Immature natural killer cell (primary cell): ENCODE measurements around the gene MSRB2. TPM values are rescaled to one million over a fixed set of nuclear protein-coding genes. Genes with fewer than 3 reads are reported as not detected.
A peak's percentile ranks its signal among the peaks of the same experiment; 100 is the strongest.

Experiments
- DNase-seq, 3 donors: peaks; one replicate each; pipeline ENCODE4 v3.0.0; 2022; ENCODE audit warnings: mixed read lengths in 1 of 3
- H3K27ac Mint-ChIP-seq, 6 donors: one replicate each; pipeline ENCODE4 v1.8.0; 2020; ENCODE audit warnings: mixed read lengths in 6 of 6, mild to moderate bottlenecking in 5 of 6, inconsistent platforms in 4 of 6, moderate library complexity in 3 of 6
- H3K27me3 Mint-ChIP-seq, 3 donors: one replicate each; pipeline ENCODE4 v1.8.0; 2020 to 2021; ENCODE audit warnings: low read depth in 3 of 3, mild to moderate bottlenecking in 3 of 3, mixed read lengths in 3 of 3, moderate library complexity in 3 of 3, inconsistent platforms in 1 of 3
- H3K36me3 Mint-ChIP-seq, 3 donors: one replicate each; pipeline ENCODE4 v1.8.0; 2020; ENCODE audit warnings: mixed read lengths in 3 of 3, inconsistent platforms in 2 of 3, mild to moderate bottlenecking in 2 of 3
- H3K4me1 Mint-ChIP-seq, 2 donors: one replicate each; pipeline ENCODE4 v1.8.0; 2020; ENCODE audit warnings: inconsistent platforms in 2 of 2, mild to moderate bottlenecking in 2 of 2, mixed read lengths in 2 of 2, moderate library complexity in 1 of 2
- H3K4me3 Mint-ChIP-seq, 5 donors: one replicate each; pipeline ENCODE4 v1.8.0; 2020; ENCODE audit warnings: mild to moderate bottlenecking in 5 of 5, mixed read lengths in 5 of 5, inconsistent platforms in 3 of 5, moderate library complexity in 3 of 5
- H3K9me3 Mint-ChIP-seq, 6 donors: one replicate each; pipeline ENCODE4 v1.8.0; 2020; ENCODE audit warnings: mild to moderate bottlenecking in 6 of 6, mixed read lengths in 6 of 6, inconsistent platforms in 4 of 6, moderate library complexity in 3 of 6
- polyA plus RNA-seq, 3 donors: library from polyadenylated mRNA; unstranded; fragments of 300-500 nt; fragmentation: Illumina TruSeq; gene quantifications; one replicate each; pipeline ENCODE4 v1.2.3, GENCODE V29; 2021

Gene MSRB2
- polyA plus RNA-seq, 3 donors from 2014 or later: 8.4 to 9.3 (median 9.3) TPM

GRCh38 chr10:23110722-23111516 lies 15.5 kb downstream of the MSRB2 start:
- H3K4me1 Mint-ChIP-seq: no peaks in the 10 kb centered on the region

GRCh38 chr10:23111517-23112286 lies 16.3 kb downstream of the MSRB2 start:
- DNase-seq: no peak
- Mint-ChIP-seq H3K9me3 (no peaks in the 10 kb centered on the region), H3K4me1 (no peaks in the 10 kb centered on the region), H3K4me3 (no peak overlapping the region), H3K27ac (no peak overlapping the region), H3K27me3 (peaks cover 0 to 2% (median 0%) of the 10 kb centered on the region in 3 donors), H3K36me3 (peaks cover 24 to 44% (median 43%) of the 10 kb centered on the region in 3 donors)

More at GRCh38 chr10:23110722-23111516, 15.5 kb downstream of the MSRB2 start:
- H3K27me3 Mint-ChIP-seq: peaks cover 0 to 2% (median 0%) of the 10 kb centered on the region in 3 donors
- peaks cover 24 to 48% (median 46%) of the 10 kb centered on the region in 3 donors for H3K36me3 Mint-ChIP-seq
- H3K9me3 Mint-ChIP-seq: no peaks in the 10 kb centered on the region
- no peak overlapping the region for H3K4me3 Mint-ChIP-seq
- no peak overlapping the region for H3K27ac Mint-ChIP-seq
- DNase-seq: no peak

GRCh38 chr10:23114228-23114850 lies 19.0 kb downstream of the MSRB2 start:
- Mint-ChIP-seq H3K4me3 (no peak overlapping the region), H3K27ac (no peak overlapping the region), H3K27me3 (peaks cover 0 to 2% (median 0%) of the 10 kb centered on the region in 3 donors), H3K9me3 (no peaks in the 10 kb centered on the region), H3K36me3 (peaks cover 22 to 42% (median 33%) of the 10 kb centered on the region in 3 donors), H3K4me1 (no peaks in the 10 kb centered on the region)
- DNase-seq: no peak

GRCh38 chr10:23116486-23117205 lies 21.3 kb downstream of the MSRB2 start:
- Mint-ChIP-seq H3K4me3 (no peak overlapping the region), H3K4me1 (no peaks in the 10 kb centered on the region), H3K27ac (no peak overlapping the region)

GRCh38 chr10:23120001-23120934 lies 24.9 kb downstream of the MSRB2 start:
- H3K9me3 Mint-ChIP-seq: no peaks in the 10 kb centered on the region
- no peak overlapping the region for H3K4me3 Mint-ChIP-seq
- no peaks in the 10 kb centered on the region for H3K4me1 Mint-ChIP-seq
- DNase-seq: no peak
- H3K36me3 Mint-ChIP-seq: peaks cover 6 to 21% (median 17%) of the 10 kb centered on the region in 3 donors
- H3K27me3 Mint-ChIP-seq: no peaks in the 10 kb centered on the region
- H3K27ac Mint-ChIP-seq: peak overlapping the region in 1 of 6 donors; percentile 30

More at GRCh38 chr10:23116486-23117205, 21.3 kb downstream of the MSRB2 start:
- Mint-ChIP-seq H3K9me3 (no peaks in the 10 kb centered on the region), H3K36me3 (peaks cover 18 to 39% (median 26%) of the 10 kb centered on the region in 3 donors), H3K27me3 (no peaks in the 10 kb centered on the region)
- no peak for DNase-seq

GRCh38 chr10:23121135-23121534 lies 25.8 kb downstream of the MSRB2 start:
- Mint-ChIP-seq H3K9me3 (no peaks in the 10 kb centered on the region), H3K4me3 (no peak overlapping the region), H3K4me1 (no peaks in the 10 kb centered on the region), H3K27ac (no peak overlapping the region), H3K27me3 (peaks cover 0 to 2% (median under 1%) of the 10 kb centered on the region in 3 donors), H3K36me3 (peaks cover 9 to 21% (median 16%) of the 10 kb centered on the region in 3 donors)
- no peak for DNase-seq

- peaks cover 0 to 3% (median 0%) of the 10 kb centered on the region in 3 donors for H3K36me3 Mint-ChIP-seq
- H3K9me3 Mint-ChIP-seq: no peaks in the 10 kb centered on the region
- H3K4me1 Mint-ChIP-seq: no peaks in the 10 kb centered on the region
- peaks cover 2 to 8% (median 7%) of the 10 kb centered on the region in 3 donors for H3K27me3 Mint-ChIP-seq
- no peak for DNase-seq
- H3K4me3 Mint-ChIP-seq: no peak overlapping the region
- no peak overlapping the region for H3K27ac Mint-ChIP-seq
These were observed 41.1 kb downstream of the MSRB2 start for GRCh38 chr10:23136462-23136861.

- no peaks in the 10 kb centered on the region for H3K9me3 Mint-ChIP-seq
- H3K36me3 Mint-ChIP-seq: peaks cover 0 to 3% (median 0%) of the 10 kb centered on the region in 3 donors
- peaks cover 6 to 9% (median 8%) of the 10 kb centered on the region in 3 donors for H3K27me3 Mint-ChIP-seq
- H3K4me1 Mint-ChIP-seq: no peaks in the 10 kb centered on the region
- H3K4me3 Mint-ChIP-seq: no peak overlapping the region
- DNase-seq: no peak
- H3K27ac Mint-ChIP-seq: no peak overlapping the region
These were observed 44.3 kb downstream of the MSRB2 start for GRCh38 chr10:23139677-23140076.

- Mint-ChIP-seq H3K4me1 (no peaks in the 10 kb centered on the region), H3K9me3 (no peaks in the 10 kb centered on the region), H3K27me3 (peaks cover 6 to 8% (median 7%) of the 10 kb centered on the region in 3 donors), H3K4me3 (no peak overlapping the region), H3K27ac (no peak overlapping the region), H3K36me3 (peaks cover 0 to 3% (median 0%) of the 10 kb centered on the region in 3 donors)
- DNase-seq: no peak
These were observed 46.6 kb downstream of the MSRB2 start for GRCh38 chr10:23141995-23142394.

GRCh38 chr10:23146258-23146657 lies 50.9 kb downstream of the MSRB2 start:
- Mint-ChIP-seq H3K36me3 (no peaks in the 10 kb centered on the region), H3K4me3 (no peak overlapping the region), H3K4me1 (no peaks in the 10 kb centered on the region), H3K27me3 (peaks cover 1 to 6% (median 5%) of the 10 kb centered on the region in 3 donors), H3K9me3 (no peaks in the 10 kb centered on the region), H3K27ac (no peak overlapping the region)
- no peak for DNase-seq

- H3K27ac Mint-ChIP-seq: no peak overlapping the region
- peaks cover 1 to 4% (median 2%) of the 10 kb centered on the region in 3 donors for H3K27me3 Mint-ChIP-seq
- H3K4me3 Mint-ChIP-seq: no peak overlapping the region
- no peaks in the 10 kb centered on the region for H3K9me3 Mint-ChIP-seq
- DNase-seq: no peak
- H3K36me3 Mint-ChIP-seq: no peaks in the 10 kb centered on the region
- H3K4me1 Mint-ChIP-seq: no peaks in the 10 kb centered on the region
These were observed 51.7 kb downstream of the MSRB2 start for GRCh38 chr10:23147035-23147434.

- H3K9me3 Mint-ChIP-seq: no peaks in the 10 kb centered on the region
- H3K4me3 Mint-ChIP-seq: no peak overlapping the region
- DNase-seq: no peak
- H3K27ac Mint-ChIP-seq: no peak overlapping the region
- H3K36me3 Mint-ChIP-seq: no peaks in the 10 kb centered on the region
- H3K27me3 Mint-ChIP-seq: peaks cover 0 to 4% (median 2%) of the 10 kb centered on the region in 3 donors
- H3K4me1 Mint-ChIP-seq: no peaks in the 10 kb centered on the region
These were observed 52.8 kb downstream of the MSRB2 start for GRCh38 chr10:23148214-23148613.
